Thoracic aorta endothelial cell (primary cell): ENCODE data around the gene COX7B. TPM values are rescaled to one million over a fixed set of nuclear protein-coding genes. Genes with fewer than 3 reads are reported as not detected.

Experiments
- small RNA-seq: library from RNA; depleted of rRNA; stranded (forward); fragments of <200 nt; gene quantifications from one replicate; pipeline ENCODE3, GENCODE V24; 2012
- total RNA-seq: library from RNA; depleted of rRNA; stranded (reverse); fragments of >200 nt; gene quantifications from 2 replicates; pipeline ENCODE4 v1.2.3, GENCODE V29; 2012

COX7B gene
- total RNA-seq: 270 and 399 TPM in 2 replicates

GRCh38 chrX:77899081-77899828, at the start of gene COX7B:
TSS of gene COX7B (plus strand) at chrX:77899468. CDS start at chrX:77899554, 86 bp downstream.

GRCh38 chrX:77894921-77895886, 4.1 kb upstream of the COX7B start, which contains the start of gene MAGT1:
TSS of gene MAGT1 (minus strand) at chrX:77895435. CDS start at chrX:77895410, 25 bp downstream.

GRCh38 chrX:77910108-77910840, 11.0 kb downstream of the COX7B start, which contains the start of gene ATP7A:
TSS of gene ATP7A (plus strand) at chrX:77910693. CDS start at chrX:77971642, 60,949 bp downstream.

Small RNAs within 50 kb of the gene (small RNA-seq; reads per million reads assigned to genes)
- gene RN7SL460P: not detected

Other genes starting within 250 kb of the COX7B start
- 125 and 138 TPM in 2 replicates for gene ATRX, start 113.3 kb upstream of the COX7B start, total RNA-seq
- 111 and 120 TPM in 2 replicates for gene MAGT1, start 4.0 kb upstream of the COX7B start, total RNA-seq
- 18.8 and 20.2 TPM in 2 replicates for gene ATP7A, start 11.2 kb downstream of the COX7B start, total RNA-seq
- gene PGAM4, start 70.2 kb downstream of the COX7B start, total RNA-seq: not detected in 2 replicates
- gene PGK1, start 204.8 kb downstream of the COX7B start, total RNA-seq: 437 and 477 TPM in 2 replicates
- gene TAF9B, start 240.2 kb downstream of the COX7B start, total RNA-seq: 40.6 and 47.0 TPM in 2 replicates